Right forelimb (tissue), 1 donor: Measurements from ENCODE around the gene DGKQ.
"Not testable (repeated sequence)": the region's sequence is repeated elsewhere in the genome, so short reads cannot be mapped to it uniquely, and the experiment has no call there.

Experiments
- DNase-seq: peaks from one replicate; pipeline ENCODE4 v3.0.0-alpha.2; 2018

DGKQ gene

DNA sequence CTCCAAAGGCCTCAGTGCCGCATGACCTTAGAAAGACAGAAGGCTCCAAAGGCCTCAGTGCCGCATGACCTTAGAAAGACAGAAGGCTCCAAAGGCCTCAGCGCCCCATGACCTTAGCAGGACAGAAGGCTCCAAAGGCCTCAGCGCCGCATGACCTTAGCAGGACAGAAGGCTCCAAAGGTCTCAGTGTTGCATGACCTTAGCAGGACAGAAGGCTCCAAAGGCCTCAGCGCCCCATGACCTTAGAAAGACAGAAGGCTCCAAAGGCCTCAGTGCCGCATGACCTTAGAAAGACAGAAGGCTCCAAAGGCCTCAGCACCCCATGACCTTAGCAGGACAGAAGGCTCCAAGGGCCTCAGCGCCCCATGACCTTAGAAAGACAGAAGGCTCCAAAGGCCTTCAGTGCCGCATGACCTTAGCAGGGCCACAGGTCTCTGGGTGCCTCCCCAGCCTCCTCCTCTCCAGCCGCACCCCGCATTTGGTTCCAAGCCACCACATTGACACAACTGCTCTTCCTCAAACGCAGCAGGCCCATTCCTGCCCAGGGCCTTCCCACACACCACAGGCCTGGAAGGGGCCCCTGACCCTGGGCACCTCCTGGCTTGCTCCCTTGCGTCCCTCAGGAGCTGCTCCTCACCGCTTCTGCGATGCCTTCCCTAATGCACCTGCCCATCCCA, 54.2 kb downstream of the DGKQ start:
- DNase-seq, result peak; percentile 33

DNA sequence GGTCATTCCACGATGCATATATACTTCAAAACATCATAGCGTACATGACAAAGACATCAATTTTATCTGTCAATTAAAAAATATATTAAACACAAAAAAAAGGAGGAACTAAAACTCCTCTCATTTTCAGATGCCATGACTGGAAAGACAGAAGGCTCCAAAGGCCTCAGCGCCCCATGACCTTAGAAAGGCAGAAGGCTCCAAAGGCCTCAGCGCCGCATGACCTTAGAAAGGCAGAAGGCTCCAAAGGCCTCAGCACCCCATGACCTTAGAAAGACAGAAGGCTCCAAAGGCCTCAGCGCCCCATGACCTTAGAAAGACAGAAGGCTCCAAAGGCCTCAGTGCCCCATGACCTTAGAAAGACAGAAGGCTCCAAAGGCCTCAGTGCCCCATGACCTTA, 54.8 kb downstream of the DGKQ start:
- not testable (repeated sequence) for DNase-seq

DNA sequence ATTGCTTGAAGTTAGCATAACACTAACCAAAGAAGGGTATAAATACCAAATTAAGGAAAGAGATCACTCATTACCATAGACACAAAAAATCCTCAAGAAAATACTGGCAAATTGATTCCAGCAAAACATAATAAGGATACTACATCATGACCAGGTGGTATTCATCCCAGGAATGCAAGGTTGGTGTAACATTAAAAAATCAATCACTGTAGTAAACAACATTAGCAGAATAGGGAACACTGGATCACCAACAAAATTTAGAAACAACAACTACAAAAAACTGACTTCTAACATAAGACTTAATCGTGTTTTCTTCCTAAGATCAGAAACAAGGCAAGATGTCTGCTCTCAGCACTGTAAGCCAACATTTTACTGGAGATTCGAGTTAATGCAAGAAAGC, 55.4 kb downstream of the DGKQ start:
- no peak for DNase-seq

DNA sequence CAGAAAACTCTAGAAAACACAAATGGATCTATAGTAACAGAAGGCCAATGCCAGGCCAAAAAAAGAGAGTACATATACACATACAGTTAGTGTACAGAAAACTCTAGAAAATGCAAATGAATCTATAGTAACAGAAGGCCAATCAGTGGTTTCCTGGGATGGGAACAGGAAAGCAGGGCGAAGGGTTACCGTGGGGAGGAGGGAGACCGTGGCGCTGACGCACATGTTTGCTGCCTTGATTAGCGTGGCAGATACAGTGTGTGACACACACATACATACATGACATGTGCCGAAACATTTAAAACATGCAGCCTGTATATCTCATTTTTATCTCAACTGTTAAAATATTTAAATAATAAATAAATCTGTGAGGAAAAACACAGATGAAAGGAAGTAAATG, 55.9 kb downstream of the DGKQ start:
- no peak for DNase-seq

DNA sequence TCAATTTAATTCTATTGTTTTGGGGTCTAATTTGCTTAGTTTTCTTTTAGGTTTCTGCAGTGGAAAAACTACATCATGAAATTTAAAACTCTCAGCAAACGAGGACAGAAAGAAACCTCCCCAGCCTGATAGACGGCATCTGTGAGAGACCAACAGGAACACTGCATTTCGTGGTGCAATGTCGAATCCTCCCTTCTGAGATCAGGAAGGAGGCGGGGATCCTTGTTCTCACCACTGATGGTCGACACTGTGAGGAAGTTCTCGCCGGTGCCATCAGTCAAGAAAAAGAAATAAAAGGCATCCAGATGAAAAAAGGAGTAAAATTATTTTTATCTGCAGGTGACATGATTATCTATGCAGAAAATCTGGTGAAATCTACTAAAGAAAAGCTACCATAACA, 57.8 kb downstream of the DGKQ start:
- peak; percentile 22 for DNase-seq

DNA sequence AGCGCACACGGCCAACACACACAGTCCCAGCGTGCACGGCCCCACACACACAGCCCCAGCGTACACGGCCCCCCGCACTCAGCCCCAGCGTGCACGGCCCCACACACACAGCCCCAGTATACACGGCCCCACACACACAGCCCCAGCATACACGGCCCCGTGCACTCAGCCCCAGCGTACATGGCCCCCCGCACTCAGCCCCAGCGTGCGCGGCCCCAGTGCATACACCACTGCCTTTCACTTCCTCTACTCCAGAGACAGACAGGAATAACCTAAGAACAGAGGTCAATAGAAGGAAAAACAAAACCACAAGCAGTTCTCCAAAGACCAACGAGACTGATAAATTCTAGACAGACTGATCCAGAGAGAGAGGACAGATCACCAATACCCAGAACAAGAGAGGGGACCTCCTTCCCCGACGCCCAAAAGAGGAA, 58.3 kb downstream of the DGKQ start:
- DNase-seq, result peak; percentile 38

DNA sequence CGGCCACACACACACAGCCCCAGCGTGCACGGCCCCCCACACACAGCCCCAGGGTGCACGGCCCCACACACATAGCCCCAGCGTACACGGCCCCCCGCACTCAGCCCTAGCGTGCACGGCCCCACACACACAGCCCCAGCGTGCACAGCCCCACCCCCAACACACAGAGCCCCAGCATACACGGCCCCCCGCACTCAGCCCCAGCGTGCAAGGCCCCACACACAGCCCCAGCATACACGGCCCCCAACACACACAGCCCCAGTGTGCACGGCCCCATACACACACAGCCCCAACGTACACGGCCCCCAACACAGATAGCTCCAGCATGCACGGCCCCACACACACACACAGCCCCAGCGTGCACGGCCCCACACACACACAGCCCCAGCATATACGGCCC, 58.8 kb downstream of the DGKQ start:
- DNase-seq, result peak; percentile 17

DNA sequence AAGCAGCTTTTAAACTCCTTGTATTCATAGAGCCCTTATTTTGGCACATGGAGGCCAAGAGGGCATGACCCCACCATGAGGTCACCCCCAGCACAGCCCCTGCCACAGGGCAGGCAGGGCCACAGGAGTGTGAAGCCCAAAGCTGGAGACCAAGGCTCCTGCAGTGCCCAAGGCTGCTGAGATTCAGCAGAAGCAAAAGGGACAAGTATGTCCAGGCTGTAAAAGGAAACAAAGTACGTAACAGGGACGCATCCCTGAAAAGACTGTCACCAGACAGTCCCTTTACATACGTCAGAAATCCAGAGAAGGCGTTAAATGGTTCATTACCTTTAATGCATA, 60.1 kb downstream of the DGKQ start:
- DNase-seq, result peak; percentile 4

DNA sequence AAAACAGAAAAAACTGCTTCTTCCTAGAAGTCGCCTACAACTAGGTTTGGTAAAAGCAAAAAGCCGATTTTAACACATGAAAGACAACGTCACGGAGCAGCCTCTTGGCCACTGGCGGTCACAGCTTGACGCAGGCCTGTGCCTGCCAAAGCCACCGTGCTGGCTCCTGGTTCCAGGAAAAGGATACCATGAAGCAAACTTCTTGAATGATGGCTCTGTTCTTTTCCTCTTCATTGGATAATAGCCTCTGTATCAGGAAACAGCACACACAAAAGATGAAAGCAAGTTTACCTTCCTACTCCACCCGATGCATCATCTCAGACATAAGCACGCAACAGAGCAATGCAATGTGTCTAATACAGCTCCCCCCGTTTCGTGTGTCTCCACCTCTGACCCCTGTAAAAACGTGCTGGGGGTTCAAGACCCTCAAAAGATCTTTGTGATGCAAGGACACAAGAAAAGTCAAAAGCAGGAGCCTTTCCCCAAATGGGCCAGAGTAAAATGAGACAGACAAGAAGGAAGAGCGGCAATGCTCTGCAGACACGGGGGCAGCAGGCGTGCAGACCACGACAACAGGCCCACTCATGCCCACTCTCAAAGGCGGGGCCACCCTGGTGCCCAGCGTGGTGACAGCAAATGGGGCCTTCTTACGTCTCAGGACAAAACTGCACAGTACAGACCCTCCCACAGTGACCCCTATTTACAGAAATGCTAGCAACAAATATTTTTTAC, 60.7 kb downstream of the DGKQ start:
- DNase-seq, result peak; percentile 6

DNA sequence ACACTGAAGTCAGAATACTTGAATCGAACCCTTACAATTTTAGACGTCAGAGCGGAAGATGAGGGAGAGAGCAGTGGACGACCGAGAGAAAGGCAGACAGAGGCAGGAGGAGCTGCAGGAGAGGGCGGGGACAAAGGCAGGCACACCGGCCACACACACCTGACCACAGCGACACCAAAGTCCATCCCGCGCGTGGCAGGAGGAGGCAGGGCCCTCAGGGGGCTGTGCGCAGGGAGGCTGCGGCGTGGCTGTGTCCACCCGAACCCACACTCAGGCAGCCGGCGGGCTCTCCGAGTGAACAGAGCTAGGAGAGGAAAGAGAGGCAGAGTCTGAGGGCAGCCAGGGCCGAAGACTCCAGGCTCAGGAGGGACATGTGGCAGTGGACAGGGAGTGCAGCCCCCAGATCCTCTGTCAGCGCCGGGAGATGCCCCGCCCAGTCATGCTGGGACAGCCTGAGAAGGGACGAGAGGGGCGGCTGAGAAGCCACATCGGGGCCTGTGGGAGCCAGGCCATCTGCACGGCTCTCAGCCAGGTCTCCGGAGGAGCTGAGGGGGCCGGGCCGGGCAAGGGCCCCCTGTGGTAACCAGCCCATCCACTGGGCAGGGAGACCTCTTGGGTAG, 61.4 kb downstream of the DGKQ start:
- DNase-seq, result peak; percentile 16

DNA sequence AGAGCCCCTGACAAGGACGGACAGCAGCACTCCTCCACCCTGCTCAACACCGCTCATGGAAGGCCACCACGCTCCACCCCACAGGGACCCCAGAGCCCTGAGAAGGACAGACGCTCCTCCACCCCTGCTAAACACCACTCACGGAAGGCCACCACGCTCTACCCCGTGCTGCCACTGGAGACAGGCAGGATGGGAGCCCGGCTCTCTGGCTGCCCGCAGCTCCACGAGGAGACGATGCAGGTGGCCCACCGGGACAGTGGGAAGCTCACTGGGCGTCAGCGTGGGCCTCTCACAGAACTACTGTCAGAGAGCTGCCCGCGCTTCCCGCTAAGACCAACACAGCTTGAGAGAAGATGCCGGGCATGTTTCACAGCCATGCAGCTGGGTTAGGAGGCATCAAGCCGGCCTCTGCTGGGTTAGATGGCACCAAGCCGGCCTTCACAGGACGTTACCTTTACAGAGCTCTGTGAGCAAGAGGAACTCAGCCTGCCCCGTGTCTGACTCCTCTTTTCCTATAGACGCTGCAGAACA, 62.1 kb downstream of the DGKQ start:
- no peak for DNase-seq

DNA sequence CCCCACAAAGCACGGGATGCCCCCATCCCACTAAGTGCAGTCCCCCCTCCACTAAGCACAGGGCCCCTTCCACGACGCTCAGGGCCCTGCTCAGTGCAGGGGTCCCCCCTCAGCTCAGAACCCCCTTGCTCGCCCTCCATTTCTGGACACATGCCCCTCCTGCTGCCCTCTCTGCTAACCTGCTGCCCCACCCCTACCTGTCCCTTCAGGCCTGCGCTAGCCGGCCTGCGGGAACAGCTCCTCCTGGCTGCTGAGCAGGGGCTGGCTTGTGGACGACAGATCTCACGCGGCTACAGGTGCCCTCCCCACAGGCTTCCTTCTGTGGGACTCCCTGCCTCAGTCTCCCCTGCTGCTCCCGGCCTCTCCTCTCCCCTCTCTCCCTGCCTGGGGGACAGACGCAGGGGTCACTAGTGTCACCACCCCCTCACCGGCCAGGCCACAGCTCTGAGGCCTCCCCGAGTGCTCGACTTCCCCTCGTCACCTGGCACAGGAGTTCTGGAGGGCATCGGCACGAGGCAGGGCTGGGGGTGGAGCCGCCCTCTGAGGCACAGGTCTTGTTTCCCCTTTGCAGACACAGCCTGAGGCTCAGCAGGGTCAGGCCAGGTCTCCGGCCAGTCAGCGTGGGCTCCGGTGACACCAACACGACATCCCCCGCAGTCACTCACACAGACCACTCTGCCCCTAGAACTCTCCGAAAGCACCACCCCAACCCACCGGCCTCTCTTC, 62.8 kb downstream of the DGKQ start:
- DNase-seq, result no peak

DNA sequence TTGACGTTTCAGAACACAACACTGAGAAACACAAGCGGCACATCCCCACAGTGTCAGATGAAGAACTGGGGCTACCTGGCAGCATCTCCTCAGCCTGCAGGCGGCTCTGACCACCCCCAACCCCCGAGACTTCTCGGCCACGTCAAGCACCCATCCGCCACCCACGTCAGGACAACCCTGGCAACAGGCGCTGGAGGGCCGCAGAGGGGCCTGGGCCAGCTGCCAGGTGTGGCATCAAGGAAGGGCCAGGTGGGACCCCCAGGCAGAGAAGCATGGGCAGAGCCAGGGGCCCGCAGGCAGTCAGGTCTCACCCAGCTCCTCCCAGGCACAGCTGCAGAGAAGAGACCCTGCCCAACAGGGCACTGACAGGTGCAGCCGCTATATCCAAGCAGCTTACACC, 63.5 kb downstream of the DGKQ start:
- DNase-seq, result no peak

DNA sequence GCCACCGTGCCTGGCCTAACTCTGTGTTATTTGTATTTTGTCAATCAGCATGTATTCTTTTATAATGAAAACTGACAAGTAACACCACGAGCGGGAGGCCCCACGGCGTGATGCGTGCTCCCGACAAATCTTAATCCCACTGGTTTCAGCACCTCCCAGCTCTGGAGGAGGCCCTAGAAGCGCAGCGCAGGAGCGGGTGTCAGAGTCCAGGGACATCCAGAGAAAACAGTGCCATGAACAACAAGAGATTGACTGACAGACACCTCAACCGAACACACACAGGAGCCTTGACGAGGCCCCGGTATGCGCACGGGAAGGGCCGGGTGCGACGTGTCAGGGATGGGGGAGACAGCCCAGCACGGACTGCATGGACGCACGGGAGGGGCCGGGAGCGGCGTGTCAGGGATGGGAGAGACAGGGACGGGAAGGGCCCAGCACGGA, 64.2 kb downstream of the DGKQ start:
- DNase-seq, result no peak
